A172 (cell line): ENCODE results near the gene CCDC34. TPM values are rescaled to one million over a fixed set of nuclear protein-coding genes. Genes with fewer than 3 reads are reported as not detected.

Source experiments
- DNase-seq: peaks from one replicate; pipeline ENCODE4 v3.0.0-alpha.2; 2015; ENCODE audit warnings: low spot score
- total RNA-seq: library from RNA; depleted of rRNA; stranded (reverse); fragments of >200 nt; shearing (Covaris generic); gene quantifications from 2 replicates; pipeline ENCODE4 v1.2.3, GENCODE V29; 2014; rRNA removed

CCDC34 gene
- total RNA-seq, 1 experiment from 2014 or later = 44.8 TPM

- peak; percentile 25 for DNase-seq
Measured at GRCh38 chr11:27291302-27291889, 71.6 kb downstream of the CCDC34 start.

GRCh38 chr11:27290261-27291050, 72.6 kb downstream of the CCDC34 start:
- no peak for DNase-seq

Other genes with a start within 250 kb of the CCDC34 start
- 10.0 and 10.1 TPM in 2 replicates for gene LGR4, start 109.6 kb upstream of the CCDC34 start, total RNA-seq
- 61.4 and 73.3 TPM in 2 replicates for gene LIN7C, start 143.6 kb upstream of the CCDC34 start, total RNA-seq